ENCODE measurements around the gene NOP10.

DNA sequence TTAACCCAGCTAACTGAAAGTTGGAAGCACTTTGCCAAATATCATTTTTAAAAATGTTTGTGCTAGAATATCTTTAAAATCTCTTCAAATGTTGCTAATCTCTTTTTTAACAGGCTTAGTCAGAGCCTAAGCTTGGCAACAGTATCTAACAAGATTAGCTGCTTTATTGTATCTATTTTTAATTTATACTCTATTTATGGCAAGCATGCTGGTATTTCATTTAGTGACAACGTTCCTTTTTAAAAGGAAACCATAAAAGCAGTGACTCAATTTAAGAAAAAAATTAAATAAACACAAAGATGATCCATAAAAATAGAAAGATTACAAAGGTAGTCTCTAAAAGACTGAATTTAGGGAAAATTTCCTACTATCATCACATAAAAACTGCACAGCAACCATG, 45.9 kb downstream of the NOP10 start:
- TF ChIP-seq, protein P1, sequence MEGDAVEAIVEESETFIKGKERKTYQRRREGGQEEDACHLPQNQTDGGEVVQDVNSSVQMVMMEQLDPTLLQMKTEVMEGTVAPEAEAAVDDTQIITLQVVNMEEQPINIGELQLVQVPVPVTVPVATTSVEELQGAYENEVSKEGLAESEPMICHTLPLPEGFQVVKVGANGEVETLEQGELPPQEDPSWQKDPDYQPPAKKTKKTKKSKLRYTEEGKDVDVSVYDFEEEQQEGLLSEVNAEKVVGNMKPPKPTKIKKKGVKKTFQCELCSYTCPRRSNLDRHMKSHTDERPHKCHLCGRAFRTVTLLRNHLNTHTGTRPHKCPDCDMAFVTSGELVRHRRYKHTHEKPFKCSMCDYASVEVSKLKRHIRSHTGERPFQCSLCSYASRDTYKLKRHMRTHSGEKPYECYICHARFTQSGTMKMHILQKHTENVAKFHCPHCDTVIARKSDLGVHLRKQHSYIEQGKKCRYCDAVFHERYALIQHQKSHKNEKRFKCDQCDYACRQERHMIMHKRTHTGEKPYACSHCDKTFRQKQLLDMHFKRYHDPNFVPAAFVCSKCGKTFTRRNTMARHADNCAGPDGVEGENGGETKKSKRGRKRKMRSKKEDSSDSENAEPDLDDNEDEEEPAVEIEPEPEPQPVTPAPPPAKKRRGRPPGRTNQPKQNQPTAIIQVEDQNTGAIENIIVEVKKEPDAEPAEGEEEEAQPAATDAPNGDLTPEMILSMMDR (IDR thresholded peaks at IDR 0.05 in 4 of 5, conservative IDR thresholded peaks at IDR 0.05 in 1 of 5) = no peak
- no peak for TF ChIP-seq POLR2A (IDR thresholded peaks at IDR 0.05)

Data from gastrocnemius medialis (tissue), 4 donors.